Stimulated activated CD8-positive, alpha-beta memory T cell treated with anti-CD3 and anti-CD28 coated beads, Interleukin-12 subunit alpha, Interleukin-12 subunit beta, amount 100 ng/mL, for 1 hour (primary cell): ENCODE measurements around the gene CRY2.
"Not testable (repeated sequence)": the region's sequence is repeated elsewhere in the genome, so short reads cannot be mapped to it uniquely, and the experiment has no call there.

Experiments used
- DNase-seq: peaks from one replicate; pipeline ENCODE4 v3.0.0-alpha.2; 2020; ENCODE audit warnings: low read depth

CRY2 gene

GRCh38 chr11:45811571-45812290 lies 35.5 kb upstream of the CRY2 start:
- no peak for DNase-seq

- no peak for DNase-seq
Observed at GRCh38 chr11:45812581-45813548, 34.4 kb upstream of the CRY2 start.

- DNase-seq: no peak
Observed at GRCh38 chr11:45815747-45816146, 31.5 kb upstream of the CRY2 start.

- DNase-seq: no peak
Observed at GRCh38 chr11:45816614-45817013, 30.7 kb upstream of the CRY2 start.

GRCh38 chr11:45817191-45817590 lies 30.1 kb upstream of the CRY2 start:
- no peak for DNase-seq

- no peak for DNase-seq
Observed at GRCh38 chr11:45818961-45819605, 28.2 kb upstream of the CRY2 start.

GRCh38 chr11:45820211-45820857 lies 26.9 kb upstream of the CRY2 start:
- DNase-seq: no peak

- not testable (repeated sequence) for DNase-seq
Observed at GRCh38 chr11:45826492-45826891, 20.8 kb upstream of the CRY2 start.

- DNase-seq: no peak
Observed at GRCh38 chr11:45827123-45827522, 20.2 kb upstream of the CRY2 start.

GRCh38 chr11:45828996-45829395 lies 18.3 kb upstream of the CRY2 start:
- no peak for DNase-seq

- DNase-seq: no peak
Observed at GRCh38 chr11:45830596-45830995, 16.7 kb upstream of the CRY2 start.

- no peak for DNase-seq
Observed at GRCh38 chr11:45832811-45833441, 14.3 kb upstream of the CRY2 start.

GRCh38 chr11:45833761-45834160 lies 13.5 kb upstream of the CRY2 start:
- no peak for DNase-seq

- no peak for DNase-seq
Observed at GRCh38 chr11:45834298-45834756, 12.9 kb upstream of the CRY2 start.

- no peak for DNase-seq
Observed at GRCh38 chr11:45839204-45839603, 8.1 kb upstream of the CRY2 start.

GRCh38 chr11:45840251-45840650 lies 7.0 kb upstream of the CRY2 start:
- not testable (repeated sequence) for DNase-seq

- DNase-seq: peak; percentile 81
Observed at GRCh38 chr11:45843158-45843924, 3.9 kb upstream of the CRY2 start.

GRCh38 chr11:45844822-45845578 lies 2.3 kb upstream of the CRY2 start:
- no peak for DNase-seq

- DNase-seq: no peak
Observed at GRCh38 chr11:45846174-45846675, 1.1 kb upstream of the CRY2 start.

- no peak for DNase-seq
Observed at GRCh38 chr11:45847911-45848316, 639 bp downstream of the CRY2 start.
